ENCODE results near the gene ACY1.
"Not testable (repeated sequence)": the region's sequence is repeated elsewhere in the genome, so short reads cannot be mapped to it uniquely, and the experiment has no call there.

Gene ACY1

DNA sequence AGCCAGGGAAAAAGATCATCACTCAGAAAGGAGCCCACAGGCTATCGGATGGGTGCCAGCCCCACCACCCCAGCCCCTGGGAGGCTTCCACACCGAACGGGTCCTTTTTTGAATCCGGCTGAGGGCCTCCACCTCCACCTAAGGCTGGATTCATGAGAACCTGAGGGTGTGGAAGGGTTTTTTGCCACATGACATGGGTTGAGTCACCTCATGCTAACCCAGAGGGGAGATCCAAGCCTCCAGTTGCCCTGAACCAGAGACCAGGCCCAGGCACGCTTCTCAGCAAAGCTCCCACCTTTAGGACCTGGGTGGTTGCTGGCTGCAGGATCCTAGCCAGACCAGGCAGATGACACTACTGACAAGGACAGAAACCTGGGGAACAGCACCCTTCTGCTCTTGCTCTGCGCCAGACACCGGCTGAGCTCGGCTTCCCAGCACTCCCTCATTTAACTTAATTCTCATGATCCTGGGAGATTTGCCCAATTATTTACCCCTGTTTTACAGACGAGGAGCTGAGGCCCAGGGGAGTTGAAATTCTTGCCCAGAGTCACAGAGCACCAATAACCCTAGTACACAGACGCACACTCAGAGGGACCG lies 47.5 kb downstream of the ACY1 start:
- TF ChIP-seq, protein P1, sequence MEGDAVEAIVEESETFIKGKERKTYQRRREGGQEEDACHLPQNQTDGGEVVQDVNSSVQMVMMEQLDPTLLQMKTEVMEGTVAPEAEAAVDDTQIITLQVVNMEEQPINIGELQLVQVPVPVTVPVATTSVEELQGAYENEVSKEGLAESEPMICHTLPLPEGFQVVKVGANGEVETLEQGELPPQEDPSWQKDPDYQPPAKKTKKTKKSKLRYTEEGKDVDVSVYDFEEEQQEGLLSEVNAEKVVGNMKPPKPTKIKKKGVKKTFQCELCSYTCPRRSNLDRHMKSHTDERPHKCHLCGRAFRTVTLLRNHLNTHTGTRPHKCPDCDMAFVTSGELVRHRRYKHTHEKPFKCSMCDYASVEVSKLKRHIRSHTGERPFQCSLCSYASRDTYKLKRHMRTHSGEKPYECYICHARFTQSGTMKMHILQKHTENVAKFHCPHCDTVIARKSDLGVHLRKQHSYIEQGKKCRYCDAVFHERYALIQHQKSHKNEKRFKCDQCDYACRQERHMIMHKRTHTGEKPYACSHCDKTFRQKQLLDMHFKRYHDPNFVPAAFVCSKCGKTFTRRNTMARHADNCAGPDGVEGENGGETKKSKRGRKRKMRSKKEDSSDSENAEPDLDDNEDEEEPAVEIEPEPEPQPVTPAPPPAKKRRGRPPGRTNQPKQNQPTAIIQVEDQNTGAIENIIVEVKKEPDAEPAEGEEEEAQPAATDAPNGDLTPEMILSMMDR (IDR thresholded peaks at IDR 0.05; ENCODE audit: control insufficient read depth, insufficient read depth, low read depth, low read length, missing control alignments), result no peak
- H3K4me3 ChIP-seq (ENCODE audit: control insufficient read depth, low read depth, low read length), result no peak overlapping the region
- DNase-seq (ENCODE audit: low read depth), result no peak

DNA sequence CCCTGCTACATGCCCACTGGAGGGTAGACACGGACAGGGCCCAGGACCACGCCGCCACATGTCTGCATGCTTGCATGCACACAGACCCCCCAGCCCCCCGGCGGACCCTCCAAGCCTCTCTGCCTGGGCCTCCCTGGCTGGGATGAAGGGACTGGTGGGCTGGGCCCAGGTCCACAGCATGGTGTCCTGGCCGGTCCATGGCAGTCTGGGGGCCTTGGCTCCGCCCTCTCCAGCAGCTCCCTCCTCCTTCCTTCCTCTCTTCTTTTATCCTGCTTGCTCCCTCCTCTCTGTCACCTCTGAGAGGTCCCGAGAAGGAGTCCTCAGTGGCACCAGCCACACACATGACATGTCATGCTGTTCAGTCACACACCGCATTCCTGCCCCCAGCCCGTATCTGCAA lies 48.6 kb downstream of the ACY1 start:
- DNase-seq (ENCODE audit: low read depth), result no peak
- H3K4me3 ChIP-seq (ENCODE audit: control insufficient read depth, low read depth, low read length), result no peak overlapping the region
- TF ChIP-seq, protein P1 (IDR thresholded peaks at IDR 0.05; ENCODE audit: control insufficient read depth, insufficient read depth, low read depth, low read length, missing control alignments), result no peak

DNA sequence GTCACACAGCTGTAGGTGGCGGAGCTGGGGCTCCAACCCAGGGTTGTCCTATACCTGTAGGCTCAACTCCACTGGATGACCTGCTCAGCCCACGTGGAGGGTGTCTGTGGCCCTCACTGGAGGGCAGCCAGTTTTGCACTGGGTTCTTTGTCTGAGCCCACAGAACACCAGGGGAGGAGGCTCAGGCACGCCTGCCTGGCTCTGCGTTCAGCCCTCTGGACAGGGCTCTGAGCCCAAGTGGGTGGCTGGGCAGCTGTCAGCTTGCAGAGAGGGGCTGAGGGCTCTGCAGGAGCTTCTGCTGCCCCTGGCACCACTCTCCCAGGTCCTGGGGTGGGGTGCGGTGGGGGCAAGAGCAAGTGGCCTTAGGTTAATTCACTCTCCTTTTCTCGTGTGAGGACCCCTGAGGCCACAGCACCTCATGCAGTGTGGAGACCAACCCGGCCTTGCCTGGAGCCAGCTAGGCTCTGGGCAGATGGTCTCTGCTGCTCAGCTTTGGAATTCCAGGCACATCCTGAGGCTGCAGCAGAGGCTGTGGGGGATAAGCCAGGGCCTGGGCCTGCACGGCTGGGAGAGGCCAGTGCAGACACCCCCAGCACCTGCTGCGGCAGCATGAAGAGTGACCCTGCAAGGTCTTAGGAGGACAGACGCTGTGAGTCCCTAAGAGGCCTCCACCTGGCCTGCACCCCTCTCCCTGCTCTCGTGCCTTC lies 49.5 kb downstream of the ACY1 start:
- DNase-seq (ENCODE audit: low read depth), result no peak
- TF ChIP-seq, protein P1 (IDR thresholded peaks at IDR 0.05; ENCODE audit: control insufficient read depth, insufficient read depth, low read depth, low read length, missing control alignments), result no peak
- H3K4me3 ChIP-seq (ENCODE audit: control insufficient read depth, low read depth, low read length), result no peak overlapping the region

DNA sequence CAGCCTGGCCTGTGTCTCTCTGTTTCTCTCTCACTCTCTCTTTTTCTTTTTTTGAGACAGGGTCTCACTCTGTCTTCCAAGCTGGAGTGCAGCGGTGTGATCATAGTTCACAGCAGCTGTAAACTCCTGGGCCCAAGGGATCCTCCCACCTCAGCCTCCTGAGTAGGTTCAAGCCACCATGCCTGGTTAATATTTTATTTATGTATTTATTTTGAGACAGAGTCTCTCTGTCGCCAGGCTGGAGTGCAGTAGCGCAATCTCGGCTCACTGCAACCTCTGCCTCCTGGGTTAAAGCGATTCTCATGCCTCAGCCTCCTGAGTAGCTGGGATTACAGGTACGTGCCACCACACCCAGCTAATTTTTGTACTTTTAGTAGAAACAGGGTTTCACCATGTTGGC lies 50.4 kb downstream of the ACY1 start:
- H3K4me3 ChIP-seq (ENCODE audit: control insufficient read depth, low read depth, low read length); DNase-seq (ENCODE audit: low read depth): not testable (repeated sequence)

- no peak for DNase-seq (ENCODE audit: low read depth)
- TF ChIP-seq, protein P1 (IDR thresholded peaks at IDR 0.05; ENCODE audit: control insufficient read depth, insufficient read depth, low read depth, low read length, missing control alignments), result no peak
Observed at GRCh38 chr3:52034212-52034611, 50.9 kb downstream of the ACY1 start.

GRCh38 chr3:52034651-52035050 lies 51.3 kb downstream of the ACY1 start:
- TF ChIP-seq, protein P1 (IDR thresholded peaks at IDR 0.05; ENCODE audit: control insufficient read depth, insufficient read depth, low read depth, low read length, missing control alignments), result no peak
- DNase-seq (ENCODE audit: low read depth), result no peak
- H3K4me3 ChIP-seq (ENCODE audit: control insufficient read depth, low read depth, low read length), result no peak overlapping the region

More at GRCh38 chr3:52034212-52034611, 50.9 kb downstream of the ACY1 start:
- no peak overlapping the region for H3K4me3 ChIP-seq (ENCODE audit: control insufficient read depth, low read depth, low read length)

GRCh38 chr3:52036222-52036694 lies 52.9 kb downstream of the ACY1 start:
- no peak for DNase-seq (ENCODE audit: low read depth)
- no peak overlapping the region for H3K4me3 ChIP-seq (ENCODE audit: control insufficient read depth, low read depth, low read length)
- TF ChIP-seq, protein P1 (IDR thresholded peaks at IDR 0.05; ENCODE audit: control insufficient read depth, insufficient read depth, low read depth, low read length, missing control alignments), result no peak
